Activated T-cell treated with anti-CD3 and anti-CD28 coated beads, Interleukin-2, amount 50 U/mL, for 24 hours (primary cell): ENCODE results near the gene AADAT.
"Not testable (repeated sequence)": the region's sequence is repeated elsewhere in the genome, so short reads cannot be mapped to it uniquely, and the experiment has no call there.

Experiments
- DNase-seq: peaks from one replicate; pipeline ENCODE4 v3.0.0-alpha.2; 2020
- H3K27ac Mint-ChIP-seq: 2 replicates; pipeline ENCODE4 v1.8.0; 2020; ENCODE audit warnings: mild to moderate bottlenecking, mixed read lengths
- H3K27me3 Mint-ChIP-seq: 2 replicates; pipeline ENCODE4 v1.8.0; 2020; ENCODE audit warnings: mixed read lengths
- H3K36me3 Mint-ChIP-seq: 2 replicates; pipeline ENCODE4 v1.8.0; 2020; ENCODE audit warnings: low read depth, mixed read lengths
- H3K4me1 Mint-ChIP-seq: 2 replicates; pipeline ENCODE4 v1.8.0; 2020; ENCODE audit warnings: low read depth, mixed read lengths
- H3K4me3 Mint-ChIP-seq: 2 replicates; pipeline ENCODE4 v1.8.0; 2020; ENCODE audit warnings: mild to moderate bottlenecking, moderate library complexity, mixed read lengths
- H3K9me3 Mint-ChIP-seq: 2 replicates; pipeline ENCODE4 v1.8.0; 2020; ENCODE audit warnings: mixed read lengths

The AADAT gene

DNA sequence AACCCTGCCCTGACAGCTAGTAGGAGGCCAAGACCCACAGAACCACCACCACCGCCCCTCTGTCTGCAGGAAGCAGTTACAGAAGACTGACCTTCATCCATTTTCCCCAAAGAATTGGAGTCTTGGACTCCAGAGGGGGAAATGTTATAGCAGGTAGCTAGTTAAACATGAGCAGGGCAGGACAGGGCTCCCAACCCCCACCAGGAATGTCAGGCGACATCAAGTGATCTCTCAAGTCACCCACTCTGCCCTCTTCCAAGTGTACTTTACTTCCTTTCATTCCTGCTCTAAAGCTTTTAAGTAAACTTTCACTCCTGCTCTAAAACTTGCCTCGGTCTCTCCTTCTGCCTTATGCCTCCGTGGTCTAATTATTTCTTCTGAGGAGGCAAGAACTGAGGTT, 17.1 kb upstream of the AADAT start:
- Mint-ChIP-seq H3K4me3 (no peak overlapping the region), H3K4me1 (no peaks in the 10 kb centered on the region), H3K27ac (no peak overlapping the region), H3K27me3 (peaks cover 3% of the 10 kb centered on the region), H3K9me3 (no peaks in the 10 kb centered on the region), H3K36me3 (no peaks in the 10 kb centered on the region)
- DNase-seq = no peak

DNA sequence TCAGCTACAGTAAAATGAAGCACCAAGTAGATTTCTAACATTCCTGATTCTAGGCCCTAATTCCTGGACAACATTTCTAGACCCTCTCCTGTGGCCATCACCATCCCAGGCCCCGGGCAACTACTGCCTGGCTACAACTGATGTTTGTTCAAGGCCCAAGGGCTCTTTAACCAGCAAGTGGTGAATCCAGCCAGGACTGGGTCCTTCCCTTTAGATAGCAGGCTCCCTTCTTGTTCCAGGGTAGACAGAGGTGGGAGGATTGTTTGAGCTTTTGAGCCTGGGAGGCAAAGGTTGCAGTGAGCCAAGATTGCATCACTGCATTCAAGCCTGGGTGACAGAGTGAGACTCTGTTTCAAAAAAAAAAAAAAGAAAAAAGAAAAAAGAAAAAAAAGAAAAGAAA, 12.7 kb upstream of the AADAT start:
- Mint-ChIP-seq H3K27ac (no peak overlapping the region), H3K9me3 (no peaks in the 10 kb centered on the region), H3K4me3 (no peak overlapping the region), H3K4me1 (no peaks in the 10 kb centered on the region), H3K27me3 (peaks cover 9% of the 10 kb centered on the region), H3K36me3 (no peaks in the 10 kb centered on the region)
- no peak for DNase-seq

DNA sequence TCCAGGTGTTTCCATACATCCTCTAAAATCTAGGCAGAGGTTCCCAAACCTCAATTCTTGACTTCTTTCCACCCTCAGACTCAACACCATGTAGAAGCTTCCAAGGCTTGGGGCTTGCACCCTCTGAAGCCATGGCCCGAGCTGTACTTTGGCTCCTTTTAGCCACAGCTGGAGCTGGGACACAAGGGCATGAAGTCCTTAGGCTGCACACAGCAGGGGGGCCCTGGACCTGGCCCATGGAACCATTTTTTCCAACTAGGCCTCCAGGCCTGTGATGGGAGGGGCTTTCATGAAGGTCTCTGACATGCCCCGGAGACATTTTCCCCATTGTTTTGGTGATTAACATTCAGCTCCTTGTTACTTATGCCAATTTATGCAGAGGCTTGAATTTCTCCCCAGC, 8.4 kb upstream of the AADAT start:
- H3K9me3 Mint-ChIP-seq, H3K27ac Mint-ChIP-seq, H3K4me1 Mint-ChIP-seq, DNase-seq, H3K4me3 Mint-ChIP-seq, H3K36me3 Mint-ChIP-seq: not testable (repeated sequence)
- peaks cover 13% of the 10 kb centered on the region for H3K27me3 Mint-ChIP-seq

DNA sequence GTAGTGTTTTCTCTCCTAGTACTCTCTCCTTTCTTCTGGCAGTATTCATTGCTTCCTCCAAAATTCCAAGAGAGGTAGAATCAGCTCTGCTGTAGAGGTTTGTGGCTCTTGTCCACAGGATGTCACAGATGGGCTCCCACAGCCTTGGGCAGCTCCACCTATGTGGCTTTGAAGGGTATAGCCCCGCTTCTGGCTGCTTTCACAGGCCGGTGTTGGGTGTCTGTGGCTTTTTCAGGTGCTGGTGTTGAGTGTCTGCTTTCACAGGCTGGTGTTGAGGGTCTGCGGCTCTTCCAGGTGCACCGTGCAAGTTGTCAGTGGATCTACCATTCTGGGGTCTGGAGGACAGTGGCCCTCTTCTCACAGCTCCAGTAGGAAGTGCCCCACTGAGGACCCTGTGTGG, 7.9 kb upstream of the AADAT start:
- H3K4me1 Mint-ChIP-seq = no peaks in the 10 kb centered on the region
- no peak overlapping the region for H3K4me3 Mint-ChIP-seq
- H3K36me3 Mint-ChIP-seq = no peaks in the 10 kb centered on the region
- no peak for DNase-seq
- H3K9me3 Mint-ChIP-seq = no peaks in the 10 kb centered on the region
- H3K27ac Mint-ChIP-seq = no peak overlapping the region
- H3K27me3 Mint-ChIP-seq = peaks cover 18% of the 10 kb centered on the region

GRCh38 chr4:170093973-170094535, 4.3 kb upstream of the AADAT start:
- H3K27me3 Mint-ChIP-seq = peaks cover 42% of the 10 kb centered on the region
- H3K36me3 Mint-ChIP-seq = no peaks in the 10 kb centered on the region
- DNase-seq = no peak
- no peak overlapping the region for H3K4me3 Mint-ChIP-seq
- no peaks in the 10 kb centered on the region for H3K9me3 Mint-ChIP-seq
- H3K4me1 Mint-ChIP-seq = peaks cover 13% of the 10 kb centered on the region
- no peak overlapping the region for H3K27ac Mint-ChIP-seq

GRCh38 chr4:170091069-170091696, 1.4 kb upstream of the AADAT start:
- DNase-seq = no peak
- H3K9me3 Mint-ChIP-seq = no peaks in the 10 kb centered on the region
- H3K27ac Mint-ChIP-seq = no peak overlapping the region
- H3K4me3 Mint-ChIP-seq = no peak overlapping the region
- no peaks in the 10 kb centered on the region for H3K36me3 Mint-ChIP-seq
- H3K27me3 Mint-ChIP-seq = peaks cover 49% of the 10 kb centered on the region
- H3K4me1 Mint-ChIP-seq = peaks cover 13% of the 10 kb centered on the region

DNA sequence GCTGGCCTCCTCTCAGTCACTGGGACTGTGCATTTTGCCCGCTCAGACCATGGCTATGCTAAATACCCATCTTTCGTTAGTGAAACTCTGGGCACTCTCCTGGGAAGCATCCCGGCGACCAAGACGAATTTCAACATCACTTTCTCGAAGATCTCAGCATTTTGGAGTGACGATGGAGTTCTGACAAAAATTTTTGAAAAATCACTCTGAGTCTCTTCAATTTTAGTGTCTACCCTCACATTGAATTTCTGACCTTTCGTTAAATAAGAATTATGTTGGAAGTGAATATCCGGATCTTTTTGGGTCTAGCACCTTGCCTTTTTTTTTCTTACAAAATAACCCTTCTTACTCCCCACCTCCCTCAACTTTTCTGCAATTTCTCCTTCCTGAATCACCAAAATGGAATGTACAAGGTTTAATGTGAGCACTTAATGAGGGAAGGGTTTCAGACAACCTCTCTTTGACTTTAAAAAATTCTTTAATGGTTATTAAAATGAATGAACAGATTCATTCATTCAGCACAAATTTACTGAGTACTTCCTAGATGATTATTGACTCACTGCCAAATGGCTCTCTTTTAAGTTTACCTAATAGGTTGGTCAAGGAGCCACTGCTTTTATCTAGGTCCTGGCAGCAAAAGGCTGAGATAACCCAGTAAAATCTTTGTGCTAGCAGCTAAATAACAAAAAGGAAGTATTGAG, 746 bp upstream of the AADAT start:
- DNase-seq = no peak
- Mint-ChIP-seq H3K36me3 (no peaks in the 10 kb centered on the region), H3K9me3 (no peaks in the 10 kb centered on the region), H3K27ac (no peak overlapping the region), H3K4me1 (peaks cover 13% of the 10 kb centered on the region), H3K4me3 (peak overlapping the region; percentile 60), H3K27me3 (peaks cover 49% of the 10 kb centered on the region)

GRCh38 chr4:170089274-170089667, 485 bp downstream of the AADAT start:
- Mint-ChIP-seq H3K36me3 (no peaks in the 10 kb centered on the region), H3K27me3 (peaks cover 49% of the 10 kb centered on the region), H3K27ac (no peak overlapping the region), H3K4me1 (peaks cover 13% of the 10 kb centered on the region), H3K4me3 (peak overlapping the region; percentile 57), H3K9me3 (no peaks in the 10 kb centered on the region)
- DNase-seq = no peak

DNA sequence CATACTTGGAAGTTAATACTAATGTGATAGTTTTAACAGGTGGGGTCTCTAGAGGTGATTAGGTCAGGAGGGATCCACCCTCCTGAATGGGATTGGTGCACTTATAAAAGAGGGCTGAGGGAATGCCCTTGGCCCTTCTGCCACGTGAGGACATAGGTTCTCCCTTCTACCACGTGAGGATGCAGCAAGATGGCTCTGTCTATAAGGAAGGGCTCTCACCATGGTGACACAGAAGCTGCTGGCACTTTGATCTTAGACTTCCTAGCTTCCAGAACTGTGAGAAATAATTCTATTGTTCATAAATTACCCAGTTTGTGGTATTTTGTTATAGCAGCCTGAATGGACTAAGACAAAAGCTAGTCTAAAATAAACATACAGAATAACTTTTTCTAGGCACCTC, 1.0 kb downstream of the AADAT start:
- no peak for DNase-seq
- Mint-ChIP-seq H3K4me1 (peaks cover 13% of the 10 kb centered on the region), H3K9me3 (no peaks in the 10 kb centered on the region), H3K36me3 (no peaks in the 10 kb centered on the region), H3K27me3 (peaks cover 49% of the 10 kb centered on the region), H3K27ac (no peak overlapping the region), H3K4me3 (no peak overlapping the region)

GRCh38 chr4:170087163-170087700, 2.5 kb downstream of the AADAT start:
- peaks cover 36% of the 10 kb centered on the region for H3K27me3 Mint-ChIP-seq
- no peak overlapping the region for H3K4me3 Mint-ChIP-seq
- H3K4me1 Mint-ChIP-seq = peaks cover 13% of the 10 kb centered on the region
- H3K36me3 Mint-ChIP-seq = no peaks in the 10 kb centered on the region
- H3K9me3 Mint-ChIP-seq = no peaks in the 10 kb centered on the region
- DNase-seq = no peak
- no peak overlapping the region for H3K27ac Mint-ChIP-seq

GRCh38 chr4:170083541-170083940, 6.2 kb downstream of the AADAT start:
- Mint-ChIP-seq H3K4me1 (no peaks in the 10 kb centered on the region), H3K9me3 (no peaks in the 10 kb centered on the region), H3K4me3 (no peak overlapping the region), H3K27ac (no peak overlapping the region), H3K36me3 (no peaks in the 10 kb centered on the region), H3K27me3 (peaks cover 20% of the 10 kb centered on the region)
- DNase-seq = no peak

GRCh38 chr4:170080496-170080895, 9.3 kb downstream of the AADAT start:
- H3K4me3 Mint-ChIP-seq = no peak overlapping the region
- no peaks in the 10 kb centered on the region for H3K4me1 Mint-ChIP-seq
- H3K9me3 Mint-ChIP-seq = no peaks in the 10 kb centered on the region
- no peak for DNase-seq
- H3K27me3 Mint-ChIP-seq = peaks cover 19% of the 10 kb centered on the region
- no peaks in the 10 kb centered on the region for H3K36me3 Mint-ChIP-seq
- no peak overlapping the region for H3K27ac Mint-ChIP-seq

GRCh38 chr4:170079981-170080380, 9.8 kb downstream of the AADAT start:
- no peak for DNase-seq
- Mint-ChIP-seq H3K4me3 (no peak overlapping the region), H3K9me3 (no peaks in the 10 kb centered on the region), H3K27me3 (peaks cover 22% of the 10 kb centered on the region), H3K36me3 (no peaks in the 10 kb centered on the region), H3K27ac (no peak overlapping the region), H3K4me1 (no peaks in the 10 kb centered on the region)

DNA sequence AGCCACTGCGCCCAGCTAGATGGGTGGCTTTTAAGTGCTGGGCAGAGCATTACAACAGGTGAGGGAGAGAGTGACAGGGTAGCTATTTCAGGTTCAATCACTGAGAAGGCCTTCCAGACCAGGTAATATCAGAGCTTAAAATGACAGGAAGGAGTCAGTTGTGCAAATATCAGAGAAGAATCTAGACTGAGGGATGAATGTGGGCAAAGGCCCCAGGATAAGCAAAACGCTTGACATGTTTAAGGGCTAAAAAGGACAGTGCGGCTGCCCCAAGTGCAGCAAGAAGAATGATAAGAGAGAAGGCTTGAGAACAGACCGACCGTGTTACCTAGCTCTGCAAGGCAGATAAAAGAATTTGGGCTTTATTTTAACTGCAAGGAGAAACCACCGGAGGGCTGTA, 18.6 kb downstream of the AADAT start:
- DNase-seq = no peak
- Mint-ChIP-seq H3K9me3 (no peaks in the 10 kb centered on the region), H3K27ac (no peak overlapping the region), H3K4me1 (no peaks in the 10 kb centered on the region), H3K27me3 (peaks cover 9% of the 10 kb centered on the region), H3K36me3 (no peaks in the 10 kb centered on the region), H3K4me3 (no peak overlapping the region)

DNA sequence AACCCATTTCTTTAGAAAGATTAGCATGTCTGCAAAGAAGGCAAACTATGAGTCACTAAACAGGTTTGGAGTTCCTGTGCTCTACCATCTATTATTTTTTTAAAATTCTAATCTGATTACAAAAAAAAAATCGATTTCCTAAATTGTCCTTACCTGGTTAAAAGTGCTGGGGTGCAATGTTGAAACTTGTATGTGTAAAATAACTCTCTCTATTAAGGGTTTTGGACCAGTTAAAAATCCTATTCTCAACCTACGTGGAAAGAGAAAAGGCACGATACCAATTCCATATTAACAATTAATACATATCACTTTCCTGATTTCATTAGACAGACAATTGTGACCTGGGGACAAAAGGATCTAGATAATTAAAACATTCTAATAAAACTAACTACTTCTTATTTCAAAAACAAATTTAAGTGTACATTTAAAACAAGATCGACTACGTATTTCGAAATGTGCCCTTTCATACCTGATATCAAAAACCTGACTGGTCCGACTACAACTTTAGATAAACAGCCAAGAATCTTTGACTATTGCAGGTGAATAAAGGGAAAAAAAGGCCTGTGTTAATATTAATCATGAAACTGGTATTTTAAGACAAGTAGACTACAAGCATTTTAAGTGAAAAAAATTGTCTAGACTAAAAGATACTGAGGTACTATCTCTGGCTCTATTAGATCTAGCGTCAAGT, 21.2 kb downstream of the AADAT start:
- H3K27ac Mint-ChIP-seq = no peak overlapping the region
- no peaks in the 10 kb centered on the region for H3K4me1 Mint-ChIP-seq
- no peaks in the 10 kb centered on the region for H3K36me3 Mint-ChIP-seq
- no peak for DNase-seq
- H3K4me3 Mint-ChIP-seq = no peak overlapping the region
- H3K9me3 Mint-ChIP-seq = no peaks in the 10 kb centered on the region
- H3K27me3 Mint-ChIP-seq = peaks cover 6% of the 10 kb centered on the region
